Central memory CD8-positive, alpha-beta T cell (primary cell): ENCODE data around the gene CUX1.
"Not testable (repeated sequence)": the region's sequence is repeated elsewhere in the genome, so short reads cannot be mapped to it uniquely, and the experiment has no call there.

ENCODE experiments used
- ATAC-seq: fragments of 150-1000 bp; cut with Tn5 transposase; replicated peaks from 2 replicates; pipeline ENCODE4 v1.10.0; 2022; ENCODE audit warnings: mild to moderate bottlenecking, moderate FRiP score, moderate number of reproducible peaks; ENCODE audit not compliant: poor library complexity, severe bottlenecking; ENCODE audit errors: extremely low read depth
- DNase-seq, 2 donors: peaks; one replicate each; pipeline ENCODE4 v3.0.0; 2021; ENCODE audit warnings: low spot score in 2 of 2
- H3K27ac Mint-ChIP-seq: one replicate; pipeline ENCODE4 v1.8.0; 2022; ENCODE audit warnings: low read depth, mild to moderate bottlenecking, moderate library complexity, mixed read lengths
- H3K27me3 Mint-ChIP-seq: one replicate; pipeline ENCODE4 v1.8.0; 2022; ENCODE audit warnings: mixed read lengths
- H3K36me3 Mint-ChIP-seq: one replicate; pipeline ENCODE4 v1.8.0; 2022; ENCODE audit warnings: mild to moderate bottlenecking, moderate library complexity, mixed read lengths; ENCODE audit not compliant: insufficient read depth
- H3K4me1 Mint-ChIP-seq: one replicate; pipeline ENCODE4 v1.8.0; 2022; ENCODE audit warnings: mixed read lengths
- H3K4me3 Mint-ChIP-seq: one replicate; pipeline ENCODE4 v1.8.0; 2022; ENCODE audit warnings: mild to moderate bottlenecking, moderate library complexity, mixed read lengths
- H3K9me3 Mint-ChIP-seq: one replicate; pipeline ENCODE4 v1.8.0; 2022; ENCODE audit warnings: mixed read lengths

The CUX1 gene

DNA sequence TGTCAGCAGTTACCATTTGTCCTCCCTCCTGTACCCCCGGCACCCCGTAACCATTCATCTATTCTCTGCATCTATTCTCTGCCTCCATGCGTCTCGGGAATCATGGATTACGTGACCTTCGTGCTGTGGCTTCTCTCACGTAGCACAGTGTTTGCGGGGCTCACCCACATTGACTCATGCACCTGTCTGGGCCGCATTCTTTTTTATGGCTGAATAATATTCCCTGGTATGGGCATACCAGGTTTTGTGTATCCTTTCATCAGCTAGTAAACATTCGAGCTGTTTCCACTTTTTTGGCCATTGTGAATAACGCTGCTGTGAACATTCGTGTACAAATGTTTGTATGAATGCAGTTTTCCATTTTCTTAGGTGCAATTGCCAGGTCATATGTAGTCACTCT is 17.7 kb downstream of the CUX1 start:
- H3K27me3 Mint-ChIP-seq: no peaks in the 10 kb centered on the region
- peaks cover 3% of the 10 kb centered on the region for H3K36me3 Mint-ChIP-seq
- H3K4me3 Mint-ChIP-seq: no peak overlapping the region

DNA sequence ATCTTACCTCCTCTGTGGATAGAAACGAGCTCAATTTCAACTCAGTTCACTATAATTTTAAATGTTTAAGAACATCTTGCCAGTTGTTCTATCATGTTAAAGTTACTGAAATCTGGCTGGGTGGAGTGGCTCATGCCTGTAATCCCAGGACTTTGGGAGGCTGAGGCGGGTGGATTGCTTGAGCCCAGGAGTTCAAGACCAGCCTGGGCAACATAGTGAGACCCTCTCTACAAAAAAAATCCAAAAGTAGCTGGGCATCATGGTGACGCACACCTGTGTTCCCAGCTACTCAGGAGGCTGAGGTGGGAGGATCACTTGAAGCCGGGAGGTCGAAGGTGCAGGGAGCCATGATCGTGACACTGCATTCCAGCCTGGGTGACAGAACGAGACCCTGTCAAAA is 20.0 kb downstream of the CUX1 start:
- not testable (repeated sequence) for H3K4me3 Mint-ChIP-seq, H3K27ac Mint-ChIP-seq, ATAC-seq, DNase-seq, H3K27me3 Mint-ChIP-seq, H3K9me3 Mint-ChIP-seq, H3K36me3 Mint-ChIP-seq
- H3K4me1 Mint-ChIP-seq: peaks cover 23% of the 10 kb centered on the region

More for the DNA sequence above, 17.7 kb downstream of the CUX1 start:
- ATAC-seq (no peak), DNase-seq (no peak)
- Mint-ChIP-seq H3K9me3 (no peaks in the 10 kb centered on the region), H3K4me1 (peaks cover 23% of the 10 kb centered on the region), H3K27ac (no peak overlapping the region)

DNA sequence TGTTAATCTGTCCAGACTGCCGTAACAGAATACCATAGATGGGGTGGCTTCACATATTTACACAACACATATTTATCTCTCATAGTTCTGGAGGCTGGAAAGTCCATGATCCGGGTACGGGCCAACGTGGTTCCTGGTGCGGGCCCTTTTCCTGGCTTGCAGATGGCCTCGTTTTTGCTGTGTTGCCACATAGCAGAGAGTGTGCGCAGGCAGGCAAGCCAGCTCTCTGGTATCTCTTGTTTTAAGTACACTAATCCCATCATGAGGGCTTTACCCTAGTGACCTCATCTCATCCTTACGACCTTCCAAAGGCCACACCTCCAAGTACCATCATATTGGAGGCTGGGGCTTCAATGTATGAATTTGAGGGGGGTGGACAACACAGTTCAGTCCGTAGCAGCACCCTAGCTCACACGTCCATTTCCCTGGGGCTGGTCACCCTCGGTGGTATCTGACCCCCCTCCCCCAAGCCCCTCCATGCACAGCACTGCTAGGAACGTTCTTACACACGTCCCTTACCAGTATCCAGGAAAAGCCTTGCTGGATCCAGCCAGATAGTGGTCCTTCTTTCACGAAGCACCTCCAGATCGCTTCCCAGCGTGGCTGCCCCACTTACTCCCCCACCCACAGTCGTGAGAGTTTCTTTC is 21.5 kb downstream of the CUX1 start:
- Mint-ChIP-seq H3K9me3 (no peaks in the 10 kb centered on the region), H3K36me3 (peaks cover 1% of the 10 kb centered on the region), H3K27me3 (no peaks in the 10 kb centered on the region), H3K4me3 (no peak overlapping the region), H3K4me1 (peaks cover 17% of the 10 kb centered on the region), H3K27ac (no peak overlapping the region)
- ATAC-seq (no peak), DNase-seq (no peak)

DNA sequence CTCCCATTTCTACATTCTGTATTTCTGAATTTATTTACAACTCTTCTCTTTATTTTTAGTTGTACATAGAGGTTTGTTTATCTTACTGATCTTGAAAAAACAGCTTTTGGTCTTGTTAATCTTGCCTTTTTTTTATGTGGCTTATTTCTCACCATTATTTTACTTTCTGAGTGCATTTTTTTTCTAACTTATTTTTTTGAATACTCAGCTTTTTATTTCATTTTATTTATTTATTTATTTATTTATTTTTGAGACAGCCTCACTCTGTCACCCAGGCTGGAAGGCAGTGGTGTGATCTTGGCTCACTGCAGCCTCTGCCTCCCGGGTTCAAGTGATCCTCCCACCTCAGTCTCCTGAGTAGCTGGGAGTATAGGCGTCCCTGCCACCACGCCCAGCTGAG is 23.9 kb downstream of the CUX1 start:
- peaks cover 23% of the 10 kb centered on the region for H3K4me1 Mint-ChIP-seq
- no peaks in the 10 kb centered on the region for H3K9me3 Mint-ChIP-seq
- peaks cover 1% of the 10 kb centered on the region for H3K36me3 Mint-ChIP-seq

DNA sequence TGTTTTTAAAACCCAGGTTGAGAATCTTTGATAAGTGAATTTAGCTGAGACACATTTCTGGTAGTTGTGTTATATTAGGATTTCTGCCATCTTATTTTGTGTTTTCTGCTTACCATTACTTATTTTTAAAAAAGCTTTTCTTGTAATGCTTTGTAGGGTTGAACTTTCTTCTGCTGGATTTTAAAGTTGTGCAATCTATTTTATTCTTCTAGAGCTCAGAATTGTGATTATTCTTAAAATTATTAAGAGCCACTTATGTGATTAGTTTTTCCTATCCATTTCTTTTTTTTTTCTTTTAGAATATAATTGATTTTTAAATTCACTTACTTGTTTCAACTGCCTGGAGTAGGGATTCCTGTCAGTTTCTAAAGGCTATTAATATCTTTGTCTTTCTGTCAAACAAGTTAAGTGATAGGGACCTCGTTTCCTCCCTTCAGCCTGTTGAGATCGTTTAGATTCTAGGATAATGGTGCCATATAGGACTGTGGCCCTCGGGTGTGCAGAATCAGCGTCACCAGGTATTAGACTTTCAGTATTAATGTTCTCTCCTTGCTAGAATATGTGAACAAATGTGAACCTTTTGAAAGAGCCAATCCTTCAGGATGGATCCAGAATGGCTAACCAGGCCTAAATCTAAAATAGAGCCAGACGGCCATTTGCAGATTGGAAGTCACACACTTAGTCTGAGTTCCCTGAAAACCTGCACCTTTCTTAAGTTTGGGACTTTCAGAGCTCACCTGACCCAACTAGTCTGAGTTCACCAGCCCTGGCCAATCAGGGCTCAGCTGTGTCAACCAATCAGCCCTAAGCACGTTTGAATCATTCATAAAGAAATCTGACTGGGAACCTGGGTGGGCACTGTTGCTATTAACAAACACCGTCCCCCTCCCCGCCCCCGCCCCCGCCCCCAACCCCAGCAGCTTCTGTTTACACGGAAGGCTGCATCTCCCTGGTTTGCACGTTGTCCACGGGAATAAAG is 26.2 kb downstream of the CUX1 start:
- H3K27me3 Mint-ChIP-seq: no peaks in the 10 kb centered on the region
- H3K9me3 Mint-ChIP-seq: no peaks in the 10 kb centered on the region
- H3K27ac Mint-ChIP-seq: peak overlapping the region; percentile 21
- H3K4me1 Mint-ChIP-seq: peaks cover 30% of the 10 kb centered on the region
- H3K4me3 Mint-ChIP-seq: no peak overlapping the region
- ATAC-seq (no peak), DNase-seq (no peak)
- H3K36me3 Mint-ChIP-seq: no peaks in the 10 kb centered on the region

More for the DNA sequence above, 23.9 kb downstream of the CUX1 start:
- Mint-ChIP-seq H3K4me3 (no peak overlapping the region), H3K27me3 (no peaks in the 10 kb centered on the region), H3K27ac (no peak overlapping the region)
- DNase-seq (no peak), ATAC-seq (no peak)

DNA sequence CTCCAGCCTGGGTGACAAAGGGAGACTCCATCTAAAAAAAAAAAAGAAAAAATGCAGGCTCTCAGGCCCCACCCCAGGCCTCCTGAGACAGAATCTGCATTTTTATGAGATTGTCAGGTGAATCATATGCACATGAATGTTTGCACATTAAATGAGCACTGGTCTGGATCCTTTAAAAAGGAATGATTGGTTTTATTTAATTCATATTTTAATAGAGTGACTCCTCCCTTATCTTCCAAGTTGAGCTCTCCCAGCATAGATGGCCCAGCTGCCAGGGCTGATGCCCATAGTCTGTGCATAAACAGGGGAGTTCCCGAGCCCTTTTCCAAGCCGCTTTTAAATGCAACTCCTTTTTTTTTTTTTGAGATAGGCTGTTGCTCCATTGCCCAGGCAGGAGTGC is 28.5 kb downstream of the CUX1 start:
- Mint-ChIP-seq H3K9me3 (no peaks in the 10 kb centered on the region), H3K27me3 (no peaks in the 10 kb centered on the region), H3K4me3 (no peak overlapping the region), H3K36me3 (no peaks in the 10 kb centered on the region), H3K4me1 (peaks cover 26% of the 10 kb centered on the region), H3K27ac (no peak overlapping the region)
- ATAC-seq (no peak), DNase-seq (no peak)

DNA sequence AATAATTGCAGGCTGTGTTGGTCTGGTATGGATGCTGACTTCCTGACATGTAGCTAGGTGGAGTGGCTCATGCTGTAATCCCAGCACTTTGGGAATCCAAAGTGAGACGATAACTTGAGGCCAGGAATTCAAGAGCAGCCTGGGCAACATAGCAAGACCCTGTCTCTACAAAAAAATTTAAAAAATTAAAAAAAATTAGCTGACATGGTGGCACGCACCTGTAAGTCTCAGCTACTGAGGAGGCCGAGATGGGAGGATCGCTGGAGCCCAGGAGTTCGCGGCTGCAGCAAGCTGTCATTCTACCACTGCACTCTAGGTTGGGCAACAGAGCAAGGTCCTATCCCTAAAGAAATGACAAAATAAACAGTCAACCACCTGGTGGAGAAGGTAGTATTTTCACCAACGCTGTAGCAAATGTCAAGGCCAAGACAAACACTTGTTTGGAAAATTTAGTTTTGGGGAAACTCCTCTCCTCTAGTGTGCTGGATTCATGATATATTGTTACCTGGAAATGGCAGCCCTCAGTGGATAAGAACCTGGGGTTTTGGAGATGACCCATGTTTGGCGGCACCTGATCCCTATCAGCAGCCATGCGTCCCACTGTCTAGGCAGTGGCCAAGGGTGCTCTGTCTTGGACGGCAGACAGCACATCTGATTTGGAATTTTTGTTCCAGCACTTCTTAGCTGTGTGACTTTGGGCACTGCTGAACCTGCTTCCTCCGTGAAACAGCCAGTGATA is 29.5 kb downstream of the CUX1 start:
- Mint-ChIP-seq H3K4me1 (peaks cover 26% of the 10 kb centered on the region), H3K36me3 (no peaks in the 10 kb centered on the region), H3K27ac (no peak overlapping the region), H3K9me3 (no peaks in the 10 kb centered on the region), H3K27me3 (no peaks in the 10 kb centered on the region), H3K4me3 (no peak overlapping the region)
- DNase-seq: no peak
- no peak for ATAC-seq

DNA sequence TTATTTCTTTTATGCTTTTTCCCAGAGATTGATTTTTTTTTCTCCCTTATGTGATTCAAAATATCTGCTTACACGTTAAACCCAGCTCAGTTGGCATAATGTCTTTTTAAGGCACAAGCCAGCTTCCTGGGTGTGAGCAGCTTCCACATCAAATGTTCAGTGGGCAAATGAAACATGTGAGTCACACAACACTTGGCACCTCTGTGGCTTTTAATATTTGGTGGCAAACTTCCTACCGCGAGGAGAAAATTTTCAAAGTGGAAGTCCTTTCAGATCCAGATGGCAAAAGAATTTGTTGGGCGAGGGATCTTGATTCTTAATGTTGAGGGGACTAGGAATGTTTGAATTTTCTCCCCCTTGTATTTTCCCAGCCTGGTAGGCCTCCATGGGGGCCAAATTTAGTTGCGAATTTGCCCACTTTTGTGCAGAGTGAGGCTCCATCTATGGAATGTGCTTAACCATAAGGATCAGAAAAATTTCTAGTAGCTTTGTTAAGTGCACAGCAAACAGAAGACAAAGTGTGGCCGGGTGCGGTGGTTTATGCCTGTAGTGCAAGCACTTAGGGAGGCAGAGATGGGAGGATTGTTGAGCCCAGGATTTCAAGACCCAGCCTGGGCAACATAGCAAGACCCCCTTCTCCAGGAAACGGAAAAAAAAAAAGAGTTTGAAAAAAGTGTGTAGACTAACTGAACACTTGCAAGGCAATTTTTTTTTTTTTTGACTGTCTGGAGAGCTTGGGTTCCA is 31.0 kb downstream of the CUX1 start:
- Mint-ChIP-seq H3K27me3 (no peaks in the 10 kb centered on the region), H3K9me3 (no peaks in the 10 kb centered on the region), H3K36me3 (no peaks in the 10 kb centered on the region), H3K27ac (no peak overlapping the region), H3K4me3 (no peak overlapping the region), H3K4me1 (peaks cover 26% of the 10 kb centered on the region)
- ATAC-seq (no peak), DNase-seq (no peak)

DNA sequence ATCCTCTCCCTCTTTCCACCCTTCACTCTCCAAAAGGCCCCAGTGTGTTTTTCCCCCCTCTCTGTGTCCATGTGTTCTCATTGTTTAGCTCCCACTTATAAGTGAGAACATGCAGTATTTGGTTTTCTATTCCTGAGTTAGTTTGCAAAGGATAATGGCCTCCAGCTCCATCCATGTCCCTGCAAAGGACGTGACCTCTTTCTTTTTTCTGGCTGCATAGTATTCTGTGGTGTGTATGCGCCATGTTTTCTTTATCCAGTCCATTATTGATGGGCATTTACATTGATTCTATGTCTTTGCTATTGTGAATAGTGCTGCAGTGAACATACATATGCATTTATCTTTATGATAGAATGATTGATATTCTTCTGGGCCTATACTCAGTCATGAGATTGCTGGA is 31.9 kb downstream of the CUX1 start:
- H3K4me3 Mint-ChIP-seq, H3K9me3 Mint-ChIP-seq, DNase-seq: not testable (repeated sequence)

DNA sequence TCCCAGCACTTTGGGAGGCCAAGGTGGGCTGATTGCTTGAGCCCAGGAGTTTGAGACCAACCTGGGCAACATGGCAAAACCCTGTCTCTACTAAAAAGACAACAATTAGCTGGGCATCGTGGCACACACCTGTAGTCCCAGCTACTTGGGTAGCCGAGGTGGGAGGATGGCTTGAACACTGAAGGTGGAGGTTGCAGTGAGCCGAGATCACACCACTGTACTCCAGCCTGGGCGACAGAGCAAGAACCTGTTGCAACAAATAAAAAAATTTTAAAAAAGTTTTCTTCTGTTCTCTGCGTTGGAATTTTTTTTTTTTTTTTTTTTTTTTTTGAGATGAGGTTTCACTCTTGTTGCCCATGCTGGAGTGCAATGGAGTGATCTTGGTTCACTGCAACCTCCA is 34.9 kb downstream of the CUX1 start:
- H3K4me1 Mint-ChIP-seq: peaks cover 34% of the 10 kb centered on the region
- H3K27me3 Mint-ChIP-seq, H3K9me3 Mint-ChIP-seq, DNase-seq, H3K36me3 Mint-ChIP-seq, H3K4me3 Mint-ChIP-seq, ATAC-seq, H3K27ac Mint-ChIP-seq: not testable (repeated sequence)

More for the DNA sequence above, 31.9 kb downstream of the CUX1 start:
- H3K27ac Mint-ChIP-seq, H3K27me3 Mint-ChIP-seq, H3K36me3 Mint-ChIP-seq, ATAC-seq: not testable (repeated sequence)
- H3K4me1 Mint-ChIP-seq: peaks cover 24% of the 10 kb centered on the region

DNA sequence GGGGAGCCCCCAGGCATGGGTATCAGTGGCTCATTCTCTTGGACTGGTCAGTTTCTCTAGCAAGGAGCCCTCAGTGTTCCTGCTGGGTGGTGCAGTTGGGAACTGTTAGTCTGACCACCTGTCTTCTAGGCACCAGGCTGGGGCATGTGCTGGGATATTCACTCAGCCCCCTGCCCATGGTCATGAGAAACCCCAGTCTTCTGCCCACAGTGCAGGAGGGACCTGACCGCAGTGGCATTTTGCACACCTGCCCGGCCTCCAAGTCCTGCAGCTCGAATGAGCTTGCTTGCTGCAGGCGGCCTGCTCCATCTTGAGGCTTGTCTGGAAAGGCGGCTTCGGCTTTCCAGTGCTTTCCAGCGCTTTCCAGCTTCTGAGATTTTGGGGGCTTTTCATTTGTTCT is 36.3 kb downstream of the CUX1 start:
- Mint-ChIP-seq H3K36me3 (peaks cover 5% of the 10 kb centered on the region), H3K27ac (no peak overlapping the region), H3K9me3 (no peaks in the 10 kb centered on the region), H3K4me3 (no peak overlapping the region), H3K27me3 (no peaks in the 10 kb centered on the region), H3K4me1 (peaks cover 30% of the 10 kb centered on the region)
- no peak for ATAC-seq
- no peak for DNase-seq
